ENCODE results near the gene DDIT3. TPM values are rescaled to one million over a fixed set of nuclear protein-coding genes. Genes with fewer than 3 reads are reported as not detected.

Gene DDIT3
- total and polyA plus RNA-seq, 4 donors: 4.7 to 30.2 (median 16.2) TPM

GRCh38 chr12:57535764-57536596, 15.7 kb upstream of the DDIT3 start:
- DNase-seq (ENCODE audit: low spot score): no peak
- no peaks in the 10 kb centered on the region for H3K9me3 ChIP-seq (ENCODE audit: control insufficient read depth in 4 of 4, low read length in 3 of 4)
- no peak overlapping the region for H3K4me3 ChIP-seq (ENCODE audit: low read depth in 1 of 3, low read length in 3 of 3)
- no peak overlapping the region for H3K27ac ChIP-seq (ENCODE audit: low read depth in 1 of 2, low read length in 2 of 2)
- TF ChIP-seq HNF4A (conservative IDR thresholded peaks at IDR 0.05) (no peak), FOXA2 (IDR thresholded peaks at IDR 0.05) (no peak), YY1 (IDR thresholded peaks at IDR 0.05) (no peak), JUND (IDR thresholded peaks at IDR 0.05) (no peak), HNF4G (IDR thresholded peaks at IDR 0.05) (no peak), NR2F2 (IDR thresholded peaks at IDR 0.05) (no peak)
- TF ChIP-seq, protein P1, sequence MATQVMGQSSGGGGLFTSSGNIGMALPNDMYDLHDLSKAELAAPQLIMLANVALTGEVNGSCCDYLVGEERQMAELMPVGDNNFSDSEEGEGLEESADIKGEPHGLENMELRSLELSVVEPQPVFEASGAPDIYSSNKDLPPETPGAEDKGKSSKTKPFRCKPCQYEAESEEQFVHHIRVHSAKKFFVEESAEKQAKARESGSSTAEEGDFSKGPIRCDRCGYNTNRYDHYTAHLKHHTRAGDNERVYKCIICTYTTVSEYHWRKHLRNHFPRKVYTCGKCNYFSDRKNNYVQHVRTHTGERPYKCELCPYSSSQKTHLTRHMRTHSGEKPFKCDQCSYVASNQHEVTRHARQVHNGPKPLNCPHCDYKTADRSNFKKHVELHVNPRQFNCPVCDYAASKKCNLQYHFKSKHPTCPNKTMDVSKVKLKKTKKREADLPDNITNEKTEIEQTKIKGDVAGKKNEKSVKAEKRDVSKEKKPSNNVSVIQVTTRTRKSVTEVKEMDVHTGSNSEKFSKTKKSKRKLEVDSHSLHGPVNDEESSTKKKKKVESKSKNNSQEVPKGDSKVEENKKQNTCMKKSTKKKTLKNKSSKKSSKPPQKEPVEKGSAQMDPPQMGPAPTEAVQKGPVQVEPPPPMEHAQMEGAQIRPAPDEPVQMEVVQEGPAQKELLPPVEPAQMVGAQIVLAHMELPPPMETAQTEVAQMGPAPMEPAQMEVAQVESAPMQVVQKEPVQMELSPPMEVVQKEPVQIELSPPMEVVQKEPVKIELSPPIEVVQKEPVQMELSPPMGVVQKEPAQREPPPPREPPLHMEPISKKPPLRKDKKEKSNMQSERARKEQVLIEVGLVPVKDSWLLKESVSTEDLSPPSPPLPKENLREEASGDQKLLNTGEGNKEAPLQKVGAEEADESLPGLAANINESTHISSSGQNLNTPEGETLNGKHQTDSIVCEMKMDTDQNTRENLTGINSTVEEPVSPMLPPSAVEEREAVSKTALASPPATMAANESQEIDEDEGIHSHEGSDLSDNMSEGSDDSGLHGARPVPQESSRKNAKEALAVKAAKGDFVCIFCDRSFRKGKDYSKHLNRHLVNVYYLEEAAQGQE (IDR thresholded peaks at IDR 0.05): no peak
- peaks cover 5 to 38% (median 27%) of the 10 kb centered on the region in 4 donors for H3K36me3 ChIP-seq (ENCODE audit: control insufficient read depth in 4 of 4, insufficient read depth in 3 of 4, low read depth in 1 of 4, low read length in 3 of 4)
- WGBS: 76% methylated on average over 6 of the region's 6 CpGs
- H3K4me1 ChIP-seq (ENCODE audit: control insufficient read depth in 4 of 4, insufficient read depth in 4 of 4, low read length in 3 of 4): no peaks in the 10 kb centered on the region
- H3K9ac ChIP-seq (ENCODE audit: low read depth in 1 of 2, low read length in 2 of 2): no peak overlapping the region
- H3K27me3 ChIP-seq (ENCODE audit: control insufficient read depth in 4 of 4, insufficient read depth in 4 of 4, low read length in 3 of 4): no peaks in the 10 kb centered on the region

DNA sequence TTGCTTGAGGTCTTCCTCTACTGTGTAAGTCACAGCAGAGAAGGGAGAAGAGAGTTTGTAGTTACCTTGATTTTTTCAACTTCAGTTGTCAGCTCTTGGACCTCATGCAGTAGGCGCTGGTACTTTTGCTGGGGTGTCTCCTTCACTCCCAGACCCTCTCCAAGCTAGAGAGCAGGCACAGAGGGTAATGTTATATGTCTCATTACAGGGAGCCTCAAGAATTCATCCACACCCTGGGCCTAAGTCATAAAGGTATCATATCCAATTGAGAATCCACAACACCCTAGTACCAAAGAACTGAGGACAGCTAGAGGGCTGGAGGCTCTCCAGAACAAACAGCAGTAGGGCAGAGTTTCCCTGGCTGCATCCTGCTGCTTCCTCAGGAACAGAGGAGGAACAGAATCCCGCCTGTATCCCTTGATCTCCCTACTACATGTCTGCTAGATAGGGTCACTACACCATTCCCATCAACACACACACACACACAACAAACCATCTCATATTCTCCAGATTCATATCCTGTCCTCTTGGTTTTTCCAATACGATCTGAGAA, 14.8 kb upstream of the DDIT3 start:
- Histone ChIP-seq H3K4me1 (ENCODE audit: control insufficient read depth in 4 of 4, insufficient read depth in 4 of 4, low read length in 3 of 4) (no peaks in the 10 kb centered on the region), H3K27ac (ENCODE audit: low read depth in 1 of 2, low read length in 2 of 2) (no peak overlapping the region), H3K36me3 (ENCODE audit: control insufficient read depth in 4 of 4, insufficient read depth in 3 of 4, low read depth in 1 of 4, low read length in 3 of 4) (peaks cover 7 to 47% (median 35%) of the 10 kb centered on the region in 4 donors), H3K4me3 (ENCODE audit: low read depth in 1 of 3, low read length in 3 of 3) (no peak overlapping the region), H3K27me3 (ENCODE audit: control insufficient read depth in 4 of 4, insufficient read depth in 4 of 4, low read length in 3 of 4) (no peaks in the 10 kb centered on the region), H3K9ac (ENCODE audit: low read depth in 1 of 2, low read length in 2 of 2) (no peak overlapping the region), H3K9me3 (ENCODE audit: control insufficient read depth in 4 of 4, low read length in 3 of 4) (no peaks in the 10 kb centered on the region)
- 88% methylated on average over 3 of the region's 3 CpGs for WGBS
- TF ChIP-seq, protein P2, sequence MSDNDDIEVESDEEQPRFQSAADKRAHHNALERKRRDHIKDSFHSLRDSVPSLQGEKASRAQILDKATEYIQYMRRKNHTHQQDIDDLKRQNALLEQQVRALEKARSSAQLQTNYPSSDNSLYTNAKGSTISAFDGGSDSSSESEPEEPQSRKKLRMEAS (IDR thresholded peaks at IDR 0.05): no peak
- TF ChIP-seq, protein P1 (IDR thresholded peaks at IDR 0.05): no peak
- TF ChIP-seq, protein P3, sequence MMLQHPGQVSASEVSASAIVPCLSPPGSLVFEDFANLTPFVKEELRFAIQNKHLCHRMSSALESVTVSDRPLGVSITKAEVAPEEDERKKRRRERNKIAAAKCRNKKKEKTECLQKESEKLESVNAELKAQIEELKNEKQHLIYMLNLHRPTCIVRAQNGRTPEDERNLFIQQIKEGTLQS (IDR thresholded peaks at IDR 0.05): no peak
- no peak for TF ChIP-seq TAF1 (conservative IDR thresholded peaks at IDR 0.05)
- TF ChIP-seq SP1 (IDR thresholded peaks at IDR 0.05): no peak
- TF ChIP-seq, protein P4, sequence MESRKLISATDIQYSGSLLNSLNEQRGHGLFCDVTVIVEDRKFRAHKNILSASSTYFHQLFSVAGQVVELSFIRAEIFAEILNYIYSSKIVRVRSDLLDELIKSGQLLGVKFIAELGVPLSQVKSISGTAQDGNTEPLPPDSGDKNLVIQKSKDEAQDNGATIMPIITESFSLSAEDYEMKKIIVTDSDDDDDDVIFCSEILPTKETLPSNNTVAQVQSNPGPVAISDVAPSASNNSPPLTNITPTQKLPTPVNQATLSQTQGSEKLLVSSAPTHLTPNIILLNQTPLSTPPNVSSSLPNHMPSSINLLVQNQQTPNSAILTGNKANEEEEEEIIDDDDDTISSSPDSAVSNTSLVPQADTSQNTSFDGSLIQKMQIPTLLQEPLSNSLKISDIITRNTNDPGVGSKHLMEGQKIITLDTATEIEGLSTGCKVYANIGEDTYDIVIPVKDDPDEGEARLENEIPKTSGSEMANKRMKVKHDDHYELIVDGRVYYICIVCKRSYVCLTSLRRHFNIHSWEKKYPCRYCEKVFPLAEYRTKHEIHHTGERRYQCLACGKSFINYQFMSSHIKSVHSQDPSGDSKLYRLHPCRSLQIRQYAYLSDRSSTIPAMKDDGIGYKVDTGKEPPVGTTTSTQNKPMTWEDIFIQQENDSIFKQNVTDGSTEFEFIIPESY (IDR thresholded peaks at IDR 0.05): no peak
- TF ChIP-seq RAD21 (IDR thresholded peaks at IDR 0.05): no peak
- no peak for TF ChIP-seq YY1 (IDR thresholded peaks at IDR 0.05)
- TF ChIP-seq GABPA (IDR thresholded peaks at IDR 0.05 in 1 of 2, conservative IDR thresholded peaks at IDR 0.05 in 1 of 2): no peak
- no peak for DNase-seq (ENCODE audit: low spot score)
